ENCODE data around the gene MLN.
"Not testable (repeated sequence)": the region's sequence is repeated elsewhere in the genome, so short reads cannot be mapped to it uniquely, and the experiment has no call there.

MLN gene

DNA sequence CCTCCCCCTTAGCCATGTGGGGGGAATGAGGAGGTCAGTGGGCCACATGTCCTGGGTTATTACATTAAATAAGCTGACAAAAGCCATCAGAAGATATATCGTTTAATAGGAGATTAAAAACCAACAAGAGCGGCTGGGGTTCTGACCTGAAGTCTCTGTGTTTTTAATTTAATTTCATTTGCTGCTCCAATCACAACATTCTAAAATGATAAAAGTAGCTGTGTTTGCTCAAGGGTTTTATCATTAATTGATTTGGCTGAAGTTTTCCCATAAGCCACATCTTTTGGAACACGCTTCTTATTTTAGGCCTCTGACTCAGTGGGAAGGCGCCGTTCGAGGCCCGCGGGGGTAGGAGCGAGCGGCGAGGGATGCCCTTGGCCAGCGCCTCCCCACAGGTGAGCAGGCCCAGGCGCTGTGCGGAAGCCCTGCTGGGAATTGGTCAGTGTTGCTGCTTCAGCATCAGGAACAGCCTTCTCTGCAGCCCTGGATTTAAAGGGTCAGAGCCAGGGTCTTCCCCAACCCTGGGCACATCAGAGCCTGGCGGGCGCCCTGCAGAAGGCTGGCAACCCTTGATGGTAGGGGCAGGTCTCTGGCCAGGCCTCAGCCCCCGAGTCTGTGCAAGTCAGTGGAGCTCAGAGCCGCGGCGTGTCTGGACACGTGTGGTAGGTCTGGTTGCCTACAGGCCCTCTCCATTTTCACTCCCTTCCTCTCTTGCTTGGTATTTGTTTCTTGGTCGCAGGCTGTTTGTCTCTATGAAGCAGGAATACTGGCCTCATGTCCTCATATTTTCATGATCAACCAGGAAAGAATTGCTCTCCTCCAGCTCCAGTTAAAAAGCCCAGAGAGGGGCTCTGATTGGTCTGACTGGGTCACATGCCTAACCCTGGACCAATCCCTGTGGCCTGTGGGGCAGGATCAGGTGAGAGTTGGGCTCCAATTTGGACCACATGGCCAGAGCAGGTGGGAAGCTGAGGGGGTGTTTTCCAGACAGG lies 30.9 kb upstream of the MLN start:
- DNase-seq (ENCODE audit: low read depth), result no peak

DNA sequence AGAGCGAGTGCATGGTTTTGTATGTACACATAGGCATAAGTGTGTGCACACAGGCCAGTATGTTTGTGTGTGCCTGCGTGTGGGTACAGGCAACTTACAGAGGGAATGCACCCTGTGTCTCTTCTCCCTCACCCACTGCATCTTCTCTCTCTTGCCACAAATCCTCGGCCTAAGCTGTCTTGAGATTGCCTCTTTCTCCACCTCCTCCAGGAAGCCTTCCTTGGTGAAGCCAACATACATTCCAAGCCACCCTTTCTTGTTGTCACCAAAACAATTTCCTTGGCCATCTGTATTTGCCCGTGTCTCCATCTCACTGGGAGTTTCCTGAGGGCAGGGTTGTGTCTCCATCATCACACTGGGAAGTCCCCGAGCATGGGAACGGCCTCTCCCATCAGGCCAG lies 29.8 kb upstream of the MLN start:
- no peak for DNase-seq (ENCODE audit: low read depth)

DNA sequence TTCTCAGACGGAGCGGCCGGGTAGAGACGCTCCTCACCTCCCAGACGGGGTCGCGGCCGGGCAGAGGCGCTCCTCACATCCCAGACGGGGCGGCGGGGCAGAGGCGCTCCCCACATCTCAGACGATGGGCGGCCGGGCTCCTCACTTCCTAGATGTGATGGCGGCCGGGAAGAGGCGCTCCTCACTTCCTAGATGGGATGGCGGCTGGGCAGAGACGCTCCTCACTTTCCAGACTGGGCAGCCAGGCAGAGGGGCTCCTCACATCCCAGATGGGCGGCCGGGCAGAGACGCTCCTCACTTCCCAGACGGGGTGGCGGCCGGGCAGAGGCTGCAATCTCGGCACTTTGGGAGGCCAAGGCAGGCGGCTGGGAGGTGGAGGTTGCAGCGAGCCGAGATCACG lies 29.0 kb upstream of the MLN start:
- not testable (repeated sequence) for DNase-seq (ENCODE audit: low read depth)

DNA sequence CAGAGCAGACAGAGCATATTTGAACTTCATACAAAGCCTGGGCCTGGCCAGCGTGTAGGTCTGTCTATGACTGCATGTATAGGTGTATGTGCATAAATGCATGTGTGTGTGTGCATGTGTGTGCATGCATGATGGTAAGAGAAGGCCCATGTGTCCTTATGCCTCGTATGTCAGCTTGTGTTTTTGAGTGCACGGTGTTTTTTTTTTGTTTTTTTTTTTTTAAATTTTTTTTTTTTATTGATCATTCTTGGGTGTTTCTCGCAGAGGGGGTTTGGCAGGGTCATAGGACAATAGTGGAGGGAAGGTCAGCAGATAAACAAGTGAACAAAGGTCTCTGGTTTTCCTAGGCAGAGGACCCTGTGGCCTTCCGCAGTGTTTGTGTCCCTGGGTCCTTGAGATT lies 27.9 kb upstream of the MLN start:
- not testable (repeated sequence) for DNase-seq (ENCODE audit: low read depth)

DNA sequence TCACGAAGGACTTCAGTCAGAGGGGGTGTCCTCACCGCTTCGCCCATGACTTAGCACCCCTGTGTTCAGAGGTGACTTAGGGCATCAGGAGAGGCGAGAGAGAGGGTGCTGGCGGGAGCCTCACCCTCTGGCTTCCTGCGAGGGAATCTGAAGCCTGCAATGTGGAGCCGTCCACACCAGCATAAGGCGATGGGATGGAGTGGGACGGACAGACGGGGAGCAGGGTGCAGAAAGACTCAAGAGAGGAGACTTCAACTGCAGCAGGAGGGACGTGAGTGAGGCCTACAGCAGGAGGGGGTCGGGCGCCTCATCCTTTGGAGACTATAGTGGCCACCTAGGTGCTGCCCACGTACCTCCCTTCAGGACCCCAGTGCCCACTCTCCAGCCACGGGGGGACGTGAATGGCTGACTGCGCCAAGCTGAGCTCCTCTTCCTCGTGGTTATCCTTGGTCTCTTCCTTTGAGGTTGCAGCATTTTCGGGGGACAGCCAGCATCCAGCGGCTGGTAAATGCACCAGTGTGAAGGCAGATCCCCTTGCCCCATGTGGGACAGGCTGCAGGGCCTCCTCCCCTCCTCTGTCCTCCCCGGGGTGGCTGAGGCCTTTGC lies 26.9 kb upstream of the MLN start:
- DNase-seq (ENCODE audit: low read depth), result no peak

DNA sequence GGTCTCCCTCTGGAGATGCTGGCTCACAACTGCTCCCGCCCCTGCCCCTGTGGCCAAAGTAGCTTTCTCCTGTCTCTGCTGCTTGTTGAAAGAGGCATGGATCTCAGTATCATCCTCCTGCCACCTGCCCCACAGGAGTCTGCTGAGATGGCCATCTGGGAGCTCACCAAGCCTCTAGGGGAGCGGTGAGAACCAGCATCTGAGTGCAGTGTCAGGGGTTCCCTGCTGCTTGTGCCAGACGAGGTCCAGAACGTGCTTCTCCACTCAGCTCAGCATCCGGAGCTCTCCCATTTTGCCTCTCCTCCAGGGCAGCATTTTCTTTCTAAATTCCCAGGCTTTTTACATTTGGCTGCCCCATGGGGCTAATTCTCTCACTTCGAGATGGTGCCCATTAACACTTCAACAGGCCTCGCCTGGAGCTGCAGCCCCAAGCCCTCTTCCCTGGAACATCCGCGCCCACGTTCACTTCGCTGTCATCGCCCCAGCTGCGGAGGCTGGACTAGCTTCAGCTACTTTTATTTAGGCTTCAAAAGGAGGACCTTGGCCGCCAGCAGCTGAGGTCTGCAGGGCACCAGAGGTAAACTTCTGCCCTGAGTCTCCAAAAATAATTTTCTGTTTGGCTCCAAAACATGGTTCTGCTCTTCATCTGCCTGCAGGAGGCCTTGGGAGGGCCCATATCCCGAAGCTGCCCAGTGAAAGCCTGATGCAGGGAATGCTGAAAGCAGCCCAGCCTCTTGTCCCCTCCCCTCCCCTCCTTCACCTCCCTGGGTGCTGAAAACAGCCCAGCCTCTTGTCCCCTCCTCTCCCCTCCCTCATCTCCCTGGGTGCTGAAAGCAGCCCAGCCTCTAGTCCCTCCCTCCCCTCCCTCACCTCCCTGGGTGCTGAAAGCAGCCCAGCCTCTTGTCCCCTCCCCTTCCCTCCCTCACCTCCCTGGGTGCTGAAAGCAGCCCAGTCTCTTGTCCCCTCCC lies 25.2 kb upstream of the MLN start:
- DNase-seq (ENCODE audit: low read depth), result no peak

DNA sequence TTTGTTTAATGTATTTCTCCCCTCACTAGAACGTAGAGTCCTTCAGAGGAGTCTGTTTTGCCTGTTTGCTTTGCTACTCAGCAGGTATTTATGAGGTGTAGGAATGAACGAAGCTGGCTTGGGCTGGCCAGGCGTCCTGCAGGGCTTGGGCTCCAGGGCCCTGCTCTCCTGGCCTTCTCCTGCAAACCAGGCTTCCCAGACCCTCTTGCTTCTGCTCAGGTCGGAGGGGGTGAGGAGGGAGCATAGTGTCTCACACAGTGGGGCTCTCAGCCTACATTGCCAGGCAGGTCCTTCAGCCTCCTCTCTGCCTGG lies 24.6 kb upstream of the MLN start:
- DNase-seq (ENCODE audit: low read depth), result no peak

DNA sequence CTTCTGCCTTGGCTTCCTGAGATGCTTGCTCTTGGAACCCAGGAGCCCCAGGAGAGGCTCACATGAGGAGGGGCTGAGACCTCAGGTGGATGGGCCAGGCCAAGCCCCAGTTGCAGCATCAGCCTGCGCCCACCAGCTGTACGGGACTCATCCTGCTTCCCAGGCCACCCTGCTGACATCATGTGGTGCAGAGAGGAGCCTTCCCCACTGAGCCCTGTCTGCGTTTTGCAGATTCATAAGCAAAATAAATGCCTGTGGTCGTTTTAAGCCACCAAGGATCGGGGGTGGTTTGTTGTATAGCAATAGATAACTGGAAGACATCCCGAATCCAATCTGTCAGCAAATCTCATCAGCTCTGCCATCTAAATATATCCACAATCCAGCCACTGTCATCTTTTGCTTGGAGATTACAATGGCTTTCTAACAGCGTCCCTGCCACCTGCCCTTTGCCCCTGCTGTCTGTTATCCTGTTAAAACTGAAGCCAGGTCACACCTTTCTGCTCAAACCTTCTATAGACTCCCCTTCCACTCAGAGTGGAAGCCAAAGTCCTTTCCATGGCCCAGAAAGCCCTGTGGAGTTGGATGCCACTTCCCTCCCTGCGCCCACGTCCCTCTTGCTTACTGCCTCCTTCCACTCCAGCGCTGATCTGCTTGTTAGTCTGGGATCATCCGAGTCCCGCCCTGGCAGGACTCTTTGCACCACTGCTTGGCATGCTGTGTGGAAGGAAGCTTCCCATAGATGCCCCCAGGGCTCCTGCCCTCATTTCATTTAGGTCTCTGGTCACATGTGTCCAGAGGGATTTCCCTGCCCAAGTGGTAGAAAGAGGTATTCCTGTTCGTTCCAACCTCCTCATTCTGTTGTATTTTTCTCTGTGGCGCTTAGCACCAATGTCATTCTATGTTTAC lies 24.0 kb upstream of the MLN start:
- DNase-seq (ENCODE audit: low read depth), result no peak

DNA sequence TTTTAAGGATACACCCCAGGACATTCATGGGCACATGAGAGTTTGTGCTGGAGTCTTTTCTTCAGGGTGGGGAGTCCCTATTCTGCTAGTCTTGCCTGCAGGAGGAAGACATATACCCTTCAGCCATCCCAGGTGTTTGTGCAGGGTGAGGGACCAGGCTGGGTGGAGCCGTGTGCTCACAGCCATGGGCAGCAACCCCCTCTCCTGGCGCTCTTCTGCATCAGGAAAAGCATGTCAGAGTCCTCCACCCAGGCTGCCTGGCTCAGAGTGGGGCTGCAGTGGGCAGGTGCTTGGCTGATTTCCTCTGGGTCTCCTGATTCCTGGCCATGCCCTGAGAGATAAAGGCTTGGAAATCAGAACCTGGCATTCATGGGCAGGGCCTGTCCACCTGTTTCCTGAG lies 22.7 kb upstream of the MLN start:
- no peak for DNase-seq (ENCODE audit: low read depth)

DNA sequence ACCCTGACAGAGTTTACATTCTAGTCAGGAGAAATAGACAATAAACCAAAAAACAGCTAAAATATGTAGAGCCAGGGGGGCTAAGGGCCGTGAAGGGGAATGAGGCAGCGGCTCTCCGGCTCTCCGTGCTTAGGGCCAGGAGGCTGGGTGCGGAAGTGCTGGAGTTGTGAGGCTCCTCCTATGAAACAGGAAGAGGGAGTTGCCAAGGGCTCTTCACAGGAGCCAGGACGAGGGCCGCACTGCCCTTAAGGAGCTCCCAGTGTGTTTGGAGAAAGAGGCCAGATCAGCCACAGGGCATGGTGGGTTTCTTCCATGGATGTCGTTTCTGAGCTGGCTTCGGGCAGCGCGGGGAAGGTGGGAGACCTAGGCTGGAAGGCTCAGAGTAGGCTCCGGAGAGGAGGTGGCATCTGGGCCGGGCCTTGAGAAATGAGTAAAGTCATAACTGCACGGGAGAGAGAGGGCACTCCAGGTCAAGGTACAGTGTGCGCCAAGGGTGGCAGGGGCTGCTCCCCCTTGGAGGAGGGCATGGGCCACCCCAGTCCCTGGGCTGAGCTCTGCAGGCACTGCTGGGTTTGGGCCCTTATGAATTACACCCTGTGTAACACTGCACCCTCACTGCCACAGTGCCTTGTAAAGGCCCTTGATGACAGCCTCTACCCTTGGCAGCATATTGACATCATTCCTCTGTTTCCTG lies 20.8 kb upstream of the MLN start:
- no peak for DNase-seq (ENCODE audit: low read depth)

DNA sequence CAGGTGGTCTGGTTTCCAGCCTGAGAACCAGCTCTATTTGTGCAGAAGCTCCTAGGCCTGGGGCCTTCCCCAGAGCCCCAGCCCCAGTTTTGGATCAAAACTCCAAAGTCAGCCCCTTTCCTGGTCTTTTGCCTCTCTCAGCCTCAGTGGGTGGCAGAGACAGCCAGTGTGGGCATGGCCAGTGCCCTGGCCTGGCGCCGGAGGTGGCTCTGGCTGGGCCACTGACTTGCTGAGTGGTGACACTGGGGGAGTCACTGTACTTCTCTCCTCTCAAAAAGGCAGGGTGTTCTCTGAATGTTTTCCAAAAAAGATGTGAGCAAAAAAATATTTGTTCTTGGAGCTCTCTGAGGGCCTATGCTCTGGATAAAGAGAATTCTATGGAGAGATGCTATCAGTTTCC lies 20.0 kb upstream of the MLN start:
- no peak for DNase-seq (ENCODE audit: low read depth)

DNA sequence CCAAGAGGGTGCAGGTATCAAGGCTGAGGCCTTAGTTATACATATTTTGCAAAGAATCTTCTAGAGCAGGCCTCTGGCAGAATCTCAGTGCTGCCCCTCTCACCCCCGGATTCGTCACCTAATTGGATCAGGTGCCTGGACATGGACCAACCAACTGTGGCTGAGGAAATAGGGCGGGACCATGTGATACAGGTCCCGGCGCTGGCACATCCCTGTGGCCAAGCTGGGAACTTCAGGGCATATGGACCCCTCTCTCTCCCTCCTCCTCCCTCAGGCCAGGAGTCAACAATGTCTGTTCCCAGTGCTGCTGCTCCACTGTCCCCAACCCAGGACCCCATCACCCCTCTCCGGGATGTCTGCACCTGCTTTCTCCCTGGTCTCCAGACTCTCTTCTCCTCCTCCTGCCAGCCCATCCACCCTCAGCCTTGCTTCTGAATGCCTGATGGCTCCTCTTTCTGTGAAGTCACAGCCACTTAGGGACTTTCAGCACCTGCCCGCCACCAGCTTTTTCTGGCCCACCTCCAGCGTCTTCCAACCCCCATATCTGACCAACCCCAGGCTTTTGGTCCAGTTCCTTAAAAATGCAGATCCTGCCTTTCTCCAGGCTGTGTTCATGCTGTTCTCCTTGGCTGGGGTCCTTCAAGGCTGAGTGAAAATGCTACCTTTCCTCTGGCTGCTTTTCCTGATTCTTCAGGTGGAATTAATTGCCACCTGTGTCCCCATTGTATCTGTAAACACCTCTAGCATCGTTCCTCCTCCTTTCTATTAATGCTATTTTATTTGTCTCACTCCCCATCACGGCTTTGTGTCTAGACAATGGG lies 19.0 kb upstream of the MLN start:
- no peak for DNase-seq (ENCODE audit: low read depth)

DNA sequence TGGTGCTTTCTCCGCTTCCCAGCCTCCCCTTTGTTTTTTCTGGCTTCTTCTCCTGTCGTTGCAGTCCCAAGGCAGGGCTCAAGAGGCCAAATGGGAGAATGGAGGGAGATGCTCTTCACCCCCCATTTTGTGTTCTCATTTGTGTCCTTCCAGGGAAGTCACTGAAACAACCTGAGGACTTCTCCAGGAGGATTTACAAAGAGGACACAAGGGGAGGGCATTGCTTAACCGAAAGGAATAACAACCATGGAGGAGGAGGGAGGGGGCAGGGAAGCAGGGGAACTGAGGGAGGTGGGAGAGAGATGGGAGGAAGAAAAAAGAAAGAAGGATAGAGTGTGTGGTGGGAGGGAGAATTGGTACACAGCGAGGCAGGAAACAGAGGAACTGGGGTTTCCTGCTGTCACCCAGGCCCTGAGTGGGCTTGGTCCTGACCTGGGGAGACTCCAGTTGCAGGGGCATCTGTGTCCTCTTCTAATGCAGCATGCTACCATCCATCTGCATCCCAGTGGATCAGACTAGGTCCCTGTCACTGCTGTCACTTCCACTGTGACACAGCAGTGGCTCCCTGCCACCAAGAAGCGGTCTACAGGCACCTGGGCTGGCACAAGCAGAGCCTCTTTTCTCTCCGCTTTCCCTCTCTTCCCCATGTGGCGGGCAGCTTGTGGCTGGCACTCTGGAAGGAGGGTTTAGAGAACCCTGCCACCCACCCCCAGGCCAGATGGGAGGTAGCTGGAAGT lies 17.1 kb upstream of the MLN start:
- no peak for DNase-seq (ENCODE audit: low read depth)

DNA sequence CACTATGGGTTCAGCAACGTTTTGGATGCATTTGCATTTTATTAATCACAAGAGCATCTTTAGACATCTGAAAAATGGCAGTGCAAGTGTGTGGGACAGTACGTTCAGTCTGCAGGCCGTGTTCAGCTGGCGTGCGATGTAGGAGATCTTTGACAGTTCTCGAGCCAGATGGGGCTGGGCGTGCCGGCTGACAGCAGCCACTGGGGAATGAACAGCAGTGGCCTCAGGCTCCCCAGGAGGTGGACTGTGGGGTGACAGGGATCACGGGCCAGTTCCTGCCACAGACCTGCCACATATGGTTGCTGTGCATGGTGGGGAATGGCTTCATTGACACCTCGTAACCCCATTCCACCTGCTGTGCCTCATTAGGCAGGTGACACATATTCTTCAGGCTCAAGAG lies 16.4 kb upstream of the MLN start:
- no peak for DNase-seq (ENCODE audit: low read depth)

DNA sequence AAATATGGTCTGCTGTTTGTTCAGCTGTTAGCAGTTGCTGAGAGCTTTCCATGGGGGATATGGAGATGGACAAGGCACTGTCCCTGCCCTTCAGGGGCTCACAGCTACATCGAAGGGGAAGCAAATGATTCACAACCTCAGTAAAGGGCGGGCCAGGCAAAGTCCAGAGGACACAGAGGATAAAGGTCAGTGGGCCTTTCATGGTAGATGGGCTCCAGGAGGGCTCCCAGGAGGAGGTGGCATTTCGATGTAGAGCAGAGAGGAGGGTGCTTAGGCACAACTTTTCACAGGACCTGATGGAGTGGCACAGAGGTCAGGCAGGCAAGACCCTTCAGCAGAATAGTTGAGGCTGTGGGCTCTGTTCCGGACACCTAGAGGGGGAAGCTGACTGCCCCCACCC lies 15.2 kb upstream of the MLN start:
- no peak for DNase-seq (ENCODE audit: low read depth)

DNA sequence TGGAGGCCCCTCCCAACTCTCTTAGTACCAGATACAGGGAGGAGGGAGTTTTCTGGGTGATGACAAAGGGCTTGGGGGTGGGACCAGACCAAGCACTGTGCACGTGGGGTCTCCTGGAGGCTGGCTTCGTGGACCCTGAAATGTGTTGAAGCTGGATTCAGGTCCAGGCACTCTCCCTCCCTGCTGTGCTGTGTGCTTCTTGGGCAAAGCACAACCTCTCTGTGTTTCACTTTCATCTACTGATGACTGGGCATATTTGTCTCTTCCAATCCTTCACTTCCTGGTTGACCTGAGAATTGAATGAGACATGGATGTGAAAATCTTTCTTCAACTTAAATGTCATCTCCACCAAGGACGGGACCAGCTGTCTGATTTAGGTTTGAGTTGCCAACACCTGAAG lies 14.5 kb upstream of the MLN start:
- DNase-seq (ENCODE audit: low read depth), result no peak

DNA sequence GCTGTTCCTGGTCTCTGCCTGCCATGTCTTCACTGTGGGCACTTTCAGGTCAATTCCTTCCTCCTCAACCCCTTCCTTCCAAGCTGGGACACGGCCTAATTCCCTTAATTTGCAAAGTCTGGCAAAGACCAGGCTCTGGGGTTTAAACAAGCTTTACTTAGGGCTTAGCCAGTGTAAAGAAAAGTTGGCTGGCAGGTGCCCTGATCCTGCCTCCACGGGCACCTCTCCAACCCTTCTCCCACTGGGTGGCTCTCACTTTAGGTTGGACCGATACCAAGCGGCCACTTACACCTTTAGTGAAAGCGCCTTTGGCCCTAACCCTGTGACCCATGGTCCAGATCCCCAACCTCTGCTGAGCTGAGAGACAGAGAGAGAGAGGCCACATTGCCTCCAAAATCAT lies 13.7 kb upstream of the MLN start:
- DNase-seq (ENCODE audit: low read depth), result no peak

DNA sequence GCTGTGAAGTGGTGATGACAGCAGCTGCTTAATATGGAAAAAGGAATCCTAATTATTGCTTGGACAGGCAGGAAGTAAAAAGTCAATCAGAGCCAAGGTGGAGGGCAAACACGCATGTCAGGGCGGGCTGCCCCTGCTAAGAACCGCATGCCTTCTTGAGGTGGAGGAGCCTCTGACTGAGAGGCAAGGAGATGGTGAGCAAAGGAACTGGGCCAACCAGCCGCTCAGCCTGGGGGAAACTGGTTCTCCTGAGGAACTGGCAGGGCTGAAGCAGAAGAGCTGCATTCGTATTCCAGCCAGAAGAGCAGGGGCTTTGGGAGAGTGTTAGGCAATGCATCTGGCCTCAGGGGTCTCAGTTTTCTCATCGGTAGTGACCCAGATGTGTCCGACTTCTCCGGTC lies 13.1 kb upstream of the MLN start:
- no peak for DNase-seq (ENCODE audit: low read depth)

DNA sequence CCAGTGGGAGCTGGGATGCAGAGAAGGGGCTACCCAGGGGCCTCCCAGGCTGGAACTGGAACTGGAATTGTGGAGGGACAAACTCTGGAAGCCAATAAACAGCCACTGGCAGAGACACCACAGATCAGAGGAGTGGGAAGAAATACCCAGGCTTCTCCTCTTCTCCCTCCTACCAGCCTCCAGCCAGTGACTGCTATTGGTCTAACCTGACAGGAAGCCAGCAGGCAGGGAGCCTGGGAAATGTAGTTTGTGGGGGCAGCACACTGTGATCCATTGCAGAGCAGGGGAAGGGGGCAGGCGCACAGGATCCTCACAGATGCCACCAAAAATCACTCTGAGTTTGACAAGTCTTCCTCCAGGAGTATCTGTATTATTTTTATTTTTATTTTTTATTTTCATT lies 12.1 kb upstream of the MLN start:
- DNase-seq (ENCODE audit: low read depth), result no peak
